T-helper 9 cell (primary cell): ENCODE measurements around the gene LNX2.

ENCODE experiments used
- DNase-seq: peaks from one replicate; pipeline ENCODE4 v3.0.0-alpha.2; 2020

Gene LNX2

DNA sequence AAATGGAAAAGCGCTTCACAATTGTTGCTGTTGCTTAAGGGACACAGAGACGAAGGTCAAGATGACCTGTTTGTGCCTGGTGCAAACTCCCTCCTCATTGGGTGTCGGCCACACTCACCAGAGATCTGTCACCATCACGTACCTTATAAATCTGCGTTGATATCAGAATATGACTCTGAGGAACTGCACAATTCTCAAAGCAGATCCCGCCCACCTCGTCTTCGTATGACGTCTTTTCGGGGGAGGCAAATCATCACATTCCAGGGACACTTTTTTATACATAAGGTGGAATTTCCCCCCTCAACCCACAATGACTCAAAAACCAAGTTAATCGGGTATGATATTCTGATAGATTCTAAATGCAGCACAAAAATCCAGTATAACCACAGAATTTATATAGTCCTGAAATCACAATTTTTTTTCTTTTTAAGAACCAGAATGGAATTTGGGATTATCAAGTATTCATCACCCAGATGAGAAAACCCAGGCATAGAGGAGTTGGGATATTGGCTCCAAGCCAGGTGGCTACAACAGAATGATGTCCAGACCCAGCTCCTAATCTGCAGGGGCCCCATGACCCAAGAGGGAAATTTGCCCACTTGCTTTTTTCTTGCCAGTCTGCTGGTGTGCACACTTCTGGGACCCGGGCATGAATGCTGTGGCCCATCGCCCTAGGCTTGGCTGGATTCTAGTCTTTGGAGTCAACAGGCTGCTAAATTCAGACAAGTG is 119.4 kb downstream of the LNX2 start:
- DNase-seq = no peak

DNA sequence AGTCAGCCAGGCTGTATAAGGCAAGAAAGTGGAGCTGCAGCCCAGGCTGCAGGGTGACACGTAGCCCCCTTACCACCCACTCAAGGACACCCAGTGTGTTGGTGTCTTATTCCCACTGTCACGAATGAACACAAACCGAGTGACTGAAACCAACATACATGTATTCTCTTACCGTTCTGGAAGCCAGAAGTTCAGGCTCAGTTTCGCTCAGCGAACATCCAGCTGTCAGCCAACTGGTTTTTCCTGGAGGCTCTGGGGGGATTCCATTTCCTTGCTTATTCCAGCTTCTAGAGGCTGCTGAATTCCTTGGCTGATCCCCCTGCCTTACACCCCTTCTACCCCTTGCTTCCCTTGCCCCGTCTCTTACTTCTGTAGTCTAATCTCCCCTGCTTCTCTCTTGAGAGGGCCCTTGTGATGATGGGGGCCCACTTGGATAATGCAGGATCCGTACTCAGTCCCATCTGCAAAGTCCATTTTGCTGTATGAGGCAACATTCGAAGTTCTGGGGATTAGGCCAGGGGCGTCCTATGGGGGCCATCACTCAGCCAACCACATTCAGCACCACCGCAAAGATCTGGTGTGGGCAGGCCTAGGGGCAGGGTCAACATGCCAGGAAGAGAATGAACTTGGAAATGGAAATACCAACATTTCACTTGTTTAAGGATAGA is 122.6 kb downstream of the LNX2 start:
- DNase-seq = no peak

DNA sequence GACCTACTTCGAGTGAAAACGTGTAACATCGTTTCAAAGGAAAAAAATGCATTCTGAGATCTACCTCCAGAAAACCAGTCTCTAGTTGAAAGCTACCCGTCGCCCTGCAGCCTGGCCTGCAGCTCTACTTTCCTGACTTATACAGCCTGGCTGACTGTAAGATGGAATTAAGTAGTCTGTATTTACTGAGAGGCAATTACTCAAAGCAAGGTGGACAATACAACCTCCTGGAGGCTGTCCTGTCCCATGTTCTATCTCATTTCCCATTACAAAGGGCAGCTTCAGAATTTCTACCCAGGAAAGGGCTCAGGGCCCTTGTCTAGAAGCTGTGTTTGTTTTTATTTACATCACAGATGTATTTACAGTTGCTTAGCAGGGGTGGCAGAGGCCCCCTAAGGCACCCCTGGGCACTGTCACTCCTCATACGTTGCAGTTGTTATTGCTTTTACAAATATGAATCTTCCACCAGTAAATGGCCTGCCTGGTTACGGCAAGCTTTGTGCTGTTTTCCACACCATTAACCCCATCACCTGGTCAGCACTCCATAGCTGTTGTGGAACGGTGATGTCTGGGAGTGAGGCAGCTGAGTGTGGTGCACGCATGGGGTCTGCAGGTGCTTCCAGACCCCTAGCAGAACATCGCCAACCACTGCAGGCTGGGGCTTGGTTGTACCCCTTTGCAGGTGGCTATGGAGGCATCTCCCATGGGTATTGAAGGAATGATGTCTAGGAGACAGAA is 123.6 kb downstream of the LNX2 start:
- no peak for DNase-seq

DNA sequence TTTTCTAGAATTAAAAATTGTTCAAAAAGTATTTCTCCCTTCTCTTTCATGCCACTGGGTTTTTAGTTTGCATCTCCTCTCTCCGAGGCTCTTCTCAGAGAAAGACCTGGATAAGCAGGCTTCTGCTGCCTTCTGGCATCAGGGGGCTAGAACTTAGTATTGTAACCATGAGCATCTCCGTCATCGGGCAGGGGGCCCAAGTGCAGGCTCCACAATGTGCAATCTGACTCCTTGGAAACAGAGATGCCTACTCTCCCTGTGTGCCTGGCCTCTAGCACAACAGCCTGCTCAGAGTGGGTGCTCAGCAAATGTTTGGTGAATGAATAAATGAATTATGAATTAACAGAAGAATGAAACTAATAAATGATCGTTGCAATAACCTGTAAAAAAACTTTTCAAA is 124.3 kb downstream of the LNX2 start:
- no peak for DNase-seq
